ENCODE measurements around the gene STRADA.

GRCh38 chr17:63703029-63703428 lies 38.6 kb downstream of the STRADA start:
- no peak for TF ChIP-seq YY1 (IDR thresholded peaks at IDR 0.05; ENCODE audit: insufficient read depth, insufficient read length)
- TF ChIP-seq ZNF274 (IDR thresholded peaks at IDR 0.05; ENCODE audit: low read depth, low read length) = no peak
- TF ChIP-seq SUZ12 (IDR thresholded peaks at IDR 0.05; ENCODE audit: extremely low read depth, insufficient read depth, insufficient read length) = no peak
